Fibroblast of pulmonary artery (primary cell): Measurements from ENCODE around the gene PTPRQ.
A peak's percentile ranks its signal among the peaks of the same experiment; 100 is the strongest.

Source experiments
- DNase-seq: peaks from one replicate; pipeline ENCODE4 v3.0.0-alpha.2; 2010; ENCODE audit warnings: low read depth
- H3K4me3 ChIP-seq: replicated peaks from 2 replicates; pipeline ENCODE4 v1.5.1; 2011; ENCODE audit warnings: low read depth, mild to moderate bottlenecking, control low read depth, low read length, moderate library complexity
- CTCF ChIP-seq: IDR thresholded peaks from 2 replicates; pipeline ENCODE4 v1.5.1; 2011; ENCODE audit warnings: mild to moderate bottlenecking, control low read depth, low read length, inconsistent platforms; ENCODE audit errors: missing control alignments

Gene PTPRQ

GRCh38 chr12:80581783-80582182, 137.7 kb downstream of the PTPRQ start:
- no peak for DNase-seq
- H3K4me3 ChIP-seq = no peak overlapping the region
- no peak for TF ChIP-seq CTCF

GRCh38 chr12:80582431-80582830, 138.4 kb downstream of the PTPRQ start:
- DNase-seq = no peak
- no peak overlapping the region for H3K4me3 ChIP-seq
- TF ChIP-seq CTCF = no peak

GRCh38 chr12:80589077-80589476, 145.0 kb downstream of the PTPRQ start:
- H3K4me3 ChIP-seq = no peak overlapping the region
- no peak for DNase-seq

GRCh38 chr12:80590085-80590484, 146.1 kb downstream of the PTPRQ start:
- TF ChIP-seq CTCF = no peak
- no peak overlapping the region for H3K4me3 ChIP-seq
- no peak for DNase-seq

More at GRCh38 chr12:80589077-80589476, 145.0 kb downstream of the PTPRQ start:
- no peak for TF ChIP-seq CTCF

- H3K4me3 ChIP-seq = no peak overlapping the region
- DNase-seq = peak; percentile 45
- no peak for TF ChIP-seq CTCF
These were observed 149.7 kb downstream of the PTPRQ start for GRCh38 chr12:80593766-80594165.

- DNase-seq = no peak
- TF ChIP-seq CTCF = no peak
- H3K4me3 ChIP-seq = no peak overlapping the region
These were observed 152.5 kb downstream of the PTPRQ start for GRCh38 chr12:80596509-80596908.

GRCh38 chr12:80598004-80598606, 154.1 kb downstream of the PTPRQ start:
- DNase-seq = peak; percentile 81
- TF ChIP-seq CTCF = peak; percentile 64
- H3K4me3 ChIP-seq = no peak overlapping the region
